Measurements from ENCODE around the gene RNF213. TPM values are rescaled to one million over a fixed set of nuclear protein-coding genes. Genes with fewer than 3 reads are reported as not detected.
"Not testable (repeated sequence)": the region's sequence is repeated elsewhere in the genome, so short reads cannot be mapped to it uniquely, and the experiment has no call there.

The RNF213 gene
- total and polyA plus RNA-seq, 2 donors (not counting 1 experiment from before 2014, with no cell fraction given) = 36.8 to 245 TPM

GRCh38 chr17:80323982-80324381 lies 63.3 kb downstream of the RNF213 start:
- DNase-seq (ENCODE audit: low read depth in 2 of 2) = no peak
- Histone ChIP-seq H3K9me3 (ENCODE audit: control insufficient read depth, insufficient read depth, low read depth, low read length) (no peaks in the 10 kb centered on the region), H3K4me1 (ENCODE audit: control insufficient read depth, extremely low read depth, insufficient read depth, low read length) (no peaks in the 10 kb centered on the region), H3K27ac (ENCODE audit: insufficient read depth, low read length) (no peak overlapping the region), H3K27me3 (ENCODE audit: control insufficient read depth, insufficient read depth, low read length) (no peaks in the 10 kb centered on the region), H3K4me3 (replicated peaks in 1 of 4; ENCODE audit: control extremely low read depth in 1 of 4, insufficient read depth in 1 of 4, low read depth in 3 of 4, low read length in 4 of 4) (no peak overlapping the region), H3K36me3 (ENCODE audit: control insufficient read depth, insufficient read depth, low read length) (peaks cover 20% of the 10 kb centered on the region), H3K4me2 (ENCODE audit: extremely low read depth, insufficient read depth, low read length) (no peak overlapping the region), H3K9ac (ENCODE audit: insufficient read depth, low read length) (no peak overlapping the region), H3K79me2 (ENCODE audit: control insufficient read depth, insufficient read depth, low read length) (no peaks in the 10 kb centered on the region), H2AFZ (ENCODE audit: low read length) (no peak overlapping the region), H4K20me1 (ENCODE audit: control insufficient read depth, extremely low read depth, insufficient read depth, low read length) (no peaks in the 10 kb centered on the region)
- TF ChIP-seq, protein P1, sequence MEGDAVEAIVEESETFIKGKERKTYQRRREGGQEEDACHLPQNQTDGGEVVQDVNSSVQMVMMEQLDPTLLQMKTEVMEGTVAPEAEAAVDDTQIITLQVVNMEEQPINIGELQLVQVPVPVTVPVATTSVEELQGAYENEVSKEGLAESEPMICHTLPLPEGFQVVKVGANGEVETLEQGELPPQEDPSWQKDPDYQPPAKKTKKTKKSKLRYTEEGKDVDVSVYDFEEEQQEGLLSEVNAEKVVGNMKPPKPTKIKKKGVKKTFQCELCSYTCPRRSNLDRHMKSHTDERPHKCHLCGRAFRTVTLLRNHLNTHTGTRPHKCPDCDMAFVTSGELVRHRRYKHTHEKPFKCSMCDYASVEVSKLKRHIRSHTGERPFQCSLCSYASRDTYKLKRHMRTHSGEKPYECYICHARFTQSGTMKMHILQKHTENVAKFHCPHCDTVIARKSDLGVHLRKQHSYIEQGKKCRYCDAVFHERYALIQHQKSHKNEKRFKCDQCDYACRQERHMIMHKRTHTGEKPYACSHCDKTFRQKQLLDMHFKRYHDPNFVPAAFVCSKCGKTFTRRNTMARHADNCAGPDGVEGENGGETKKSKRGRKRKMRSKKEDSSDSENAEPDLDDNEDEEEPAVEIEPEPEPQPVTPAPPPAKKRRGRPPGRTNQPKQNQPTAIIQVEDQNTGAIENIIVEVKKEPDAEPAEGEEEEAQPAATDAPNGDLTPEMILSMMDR (conservative IDR thresholded peaks at IDR 0.05 in 1 of 2, IDR thresholded peaks at IDR 0.05 in 1 of 2; ENCODE audit: low read depth in 1 of 2, low read length in 2 of 2) = no peak
- TF ChIP-seq EZH2 (IDR thresholded peaks at IDR 0.05; ENCODE audit: low read length, missing control alignments) = no peak

GRCh38 chr17:80327518-80327917 lies 66.9 kb downstream of the RNF213 start:
- H3K27me3 ChIP-seq (ENCODE audit: control insufficient read depth, insufficient read depth, low read length) = no peaks in the 10 kb centered on the region
- no peak overlapping the region for H3K4me2 ChIP-seq (ENCODE audit: extremely low read depth, insufficient read depth, low read length)
- H3K4me3 ChIP-seq (replicated peaks in 1 of 4; ENCODE audit: control extremely low read depth in 1 of 4, insufficient read depth in 1 of 4, low read depth in 3 of 4, low read length in 4 of 4) = no peak overlapping the region
- no peak overlapping the region for H2AFZ ChIP-seq (ENCODE audit: low read length)
- no peaks in the 10 kb centered on the region for H3K79me2 ChIP-seq (ENCODE audit: control insufficient read depth, insufficient read depth, low read length)
- DNase-seq (ENCODE audit: low read depth in 2 of 2) = no peak
- TF ChIP-seq, protein P1 (conservative IDR thresholded peaks at IDR 0.05 in 1 of 2, IDR thresholded peaks at IDR 0.05 in 1 of 2; ENCODE audit: low read depth in 1 of 2, low read length in 2 of 2) = no peak
- TF ChIP-seq EZH2 (IDR thresholded peaks at IDR 0.05; ENCODE audit: low read length, missing control alignments) = no peak
- H3K9ac ChIP-seq (ENCODE audit: insufficient read depth, low read length) = no peak overlapping the region
- H3K4me1 ChIP-seq (ENCODE audit: control insufficient read depth, extremely low read depth, insufficient read depth, low read length) = no peaks in the 10 kb centered on the region
- H3K9me3 ChIP-seq (ENCODE audit: control insufficient read depth, insufficient read depth, low read depth, low read length) = no peaks in the 10 kb centered on the region
- no peaks in the 10 kb centered on the region for H4K20me1 ChIP-seq (ENCODE audit: control insufficient read depth, extremely low read depth, insufficient read depth, low read length)
- H3K36me3 ChIP-seq (ENCODE audit: control insufficient read depth, insufficient read depth, low read length) = peaks cover 22% of the 10 kb centered on the region
- no peak overlapping the region for H3K27ac ChIP-seq (ENCODE audit: insufficient read depth, low read length)

- Histone ChIP-seq H4K20me1 (ENCODE audit: control insufficient read depth, extremely low read depth, insufficient read depth, low read length) (no peaks in the 10 kb centered on the region), H3K36me3 (ENCODE audit: control insufficient read depth, insufficient read depth, low read length) (peaks cover 21% of the 10 kb centered on the region)
These were observed 68.2 kb downstream of the RNF213 start for GRCh38 chr17:80328634-80329380.

GRCh38 chr17:80329421-80329820 lies 68.8 kb downstream of the RNF213 start:
- not testable (repeated sequence) for H3K9ac ChIP-seq (ENCODE audit: insufficient read depth, low read length); H2AFZ ChIP-seq (ENCODE audit: low read length); H3K4me2 ChIP-seq (ENCODE audit: extremely low read depth, insufficient read depth, low read length); H3K79me2 ChIP-seq (ENCODE audit: control insufficient read depth, insufficient read depth, low read length); H3K27me3 ChIP-seq (ENCODE audit: control insufficient read depth, insufficient read depth, low read length); H4K20me1 ChIP-seq (ENCODE audit: control insufficient read depth, extremely low read depth, insufficient read depth, low read length); DNase-seq (ENCODE audit: low read depth in 2 of 2); H3K27ac ChIP-seq (ENCODE audit: insufficient read depth, low read length); H3K4me3 ChIP-seq (replicated peaks in 1 of 4; ENCODE audit: control extremely low read depth in 1 of 4, insufficient read depth in 1 of 4, low read depth in 3 of 4, low read length in 4 of 4); H3K9me3 ChIP-seq (ENCODE audit: control insufficient read depth, insufficient read depth, low read depth, low read length); H3K4me1 ChIP-seq (ENCODE audit: control insufficient read depth, extremely low read depth, insufficient read depth, low read length)
- peaks cover 25% of the 10 kb centered on the region for H3K36me3 ChIP-seq (ENCODE audit: control insufficient read depth, insufficient read depth, low read length)

More at GRCh38 chr17:80328634-80329380, 68.2 kb downstream of the RNF213 start:
- Histone ChIP-seq H3K9ac (ENCODE audit: insufficient read depth, low read length) (no peak overlapping the region), H3K4me1 (ENCODE audit: control insufficient read depth, extremely low read depth, insufficient read depth, low read length) (no peaks in the 10 kb centered on the region), H3K79me2 (ENCODE audit: control insufficient read depth, insufficient read depth, low read length) (no peaks in the 10 kb centered on the region), H3K9me3 (ENCODE audit: control insufficient read depth, insufficient read depth, low read depth, low read length) (no peaks in the 10 kb centered on the region), H3K4me2 (ENCODE audit: extremely low read depth, insufficient read depth, low read length) (no peak overlapping the region), H3K4me3 (replicated peaks in 1 of 4; ENCODE audit: control extremely low read depth in 1 of 4, insufficient read depth in 1 of 4, low read depth in 3 of 4, low read length in 4 of 4) (no peak overlapping the region), H3K27ac (ENCODE audit: insufficient read depth, low read length) (no peak overlapping the region), H2AFZ (ENCODE audit: low read length) (no peak overlapping the region), H3K27me3 (ENCODE audit: control insufficient read depth, insufficient read depth, low read length) (no peaks in the 10 kb centered on the region)
- DNase-seq (ENCODE audit: low read depth in 2 of 2) = no peak
- TF ChIP-seq, protein P1 (conservative IDR thresholded peaks at IDR 0.05 in 1 of 2, IDR thresholded peaks at IDR 0.05 in 1 of 2; ENCODE audit: low read depth in 1 of 2, low read length in 2 of 2) = no peak
- no peak for TF ChIP-seq EZH2 (IDR thresholded peaks at IDR 0.05; ENCODE audit: low read length, missing control alignments)

All from fibroblast of lung (primary cell).